COLO668 (cell line): ENCODE data around the gene DACH1.

ENCODE experiments used
- DNase-seq: peaks from one replicate; lab custom pipeline; 2025; ENCODE audit not compliant: unreplicated experiment; lab: John Stamatoyannopoulos, UW

Gene DACH1

GRCh38 chr13:71830736-71831135, 36.3 kb downstream of the DACH1 start:
- DNase-seq, result no peak

GRCh38 chr13:71830323-71830722, 36.7 kb downstream of the DACH1 start:
- DNase-seq, result no peak

- DNase-seq, result no peak
Observed at GRCh38 chr13:71829547-71829946, 37.5 kb downstream of the DACH1 start.

GRCh38 chr13:71828564-71828963, 38.4 kb downstream of the DACH1 start:
- DNase-seq, result no peak

- no peak for DNase-seq
Observed at GRCh38 chr13:71828117-71828516, 38.9 kb downstream of the DACH1 start.

GRCh38 chr13:71827241-71827640, 39.8 kb downstream of the DACH1 start:
- no peak for DNase-seq

GRCh38 chr13:71820699-71821098, 46.3 kb downstream of the DACH1 start:
- no peak for DNase-seq

- DNase-seq, result no peak
Observed at GRCh38 chr13:71817335-71817734, 49.7 kb downstream of the DACH1 start.

GRCh38 chr13:71814806-71815360, 52.1 kb downstream of the DACH1 start:
- DNase-seq, result no peak

- no peak for DNase-seq
Observed at GRCh38 chr13:71813187-71813586, 53.8 kb downstream of the DACH1 start.

GRCh38 chr13:71811344-71811743, 55.7 kb downstream of the DACH1 start:
- DNase-seq, result no peak

- DNase-seq, result no peak
Observed at GRCh38 chr13:71808708-71809107, 58.3 kb downstream of the DACH1 start.

- no peak for DNase-seq
Observed at GRCh38 chr13:71806886-71807285, 60.1 kb downstream of the DACH1 start.

GRCh38 chr13:71803066-71803465, 63.9 kb downstream of the DACH1 start:
- DNase-seq, result no peak

- no peak for DNase-seq
Observed at GRCh38 chr13:71801781-71802180, 65.2 kb downstream of the DACH1 start.

GRCh38 chr13:71801165-71801760, 65.7 kb downstream of the DACH1 start:
- DNase-seq, result no peak

- DNase-seq, result no peak
Observed at GRCh38 chr13:71799324-71799723, 67.7 kb downstream of the DACH1 start.

- no peak for DNase-seq
Observed at GRCh38 chr13:71798707-71799106, 68.3 kb downstream of the DACH1 start.

GRCh38 chr13:71797517-71797916, 69.5 kb downstream of the DACH1 start:
- DNase-seq, result no peak

GRCh38 chr13:71789693-71790329, 77.2 kb downstream of the DACH1 start:
- no peak for DNase-seq

- no peak for DNase-seq
Observed at GRCh38 chr13:71789037-71789436, 78.0 kb downstream of the DACH1 start.

GRCh38 chr13:71787414-71787813, 79.6 kb downstream of the DACH1 start:
- DNase-seq, result no peak

GRCh38 chr13:71786875-71787274, 80.1 kb downstream of the DACH1 start:
- DNase-seq, result no peak
